ENCODE measurements around the gene SPIRE1. TPM values are rescaled to one million over a fixed set of nuclear protein-coding genes. Genes with fewer than 3 reads are reported as not detected.

SPIRE1 gene
- total RNA-seq, 1 experiment from 2014 or later = 16.6 TPM

- no peak overlapping the region for H2AK5ac ChIP-seq (ENCODE audit: insufficient read length, low read length)
- H3K27me3 Mint-ChIP-seq (ENCODE audit: low read depth) = no peaks in the 10 kb centered on the region
- H3T11ph ChIP-seq (ENCODE audit: low read length) = no peak overlapping the region
- no peak for DNase-seq
- no peaks in the 10 kb centered on the region for H3K4me1 ChIP-seq (ENCODE audit: insufficient read depth, low read length)
- no CpG with 5 or more reads among the region's 2 CpGs for WGBS (ENCODE audit: extremely low coverage, insufficient read length, low lambda C conversion rate)
- H3K14ac ChIP-seq (ENCODE audit: insufficient read depth, low read length) = no peak overlapping the region
- no peak overlapping the region for H2BK12ac ChIP-seq (ENCODE audit: insufficient read length, low read depth, low read length)
- H2BK20ac ChIP-seq (ENCODE audit: low read depth, low read length, poor library complexity, severe bottlenecking) = no peak overlapping the region
- no peak overlapping the region for H3K4ac ChIP-seq (ENCODE audit: low read depth, low read length)
- H4K5ac ChIP-seq (ENCODE audit: insufficient read length, low read depth, low read length) = no peak overlapping the region
- H3K36me3 Mint-ChIP-seq (ENCODE audit: insufficient read depth in 1 of 3, low read depth in 3 of 3) = no peaks in the 10 kb centered on the region
- H3K18ac ChIP-seq (ENCODE audit: insufficient read length, low read depth, low read length) = no peak overlapping the region
- no peak for TF ChIP-seq CTCF (conservative IDR thresholded peaks at IDR 0.05)
- no peak overlapping the region for H2BK5ac ChIP-seq (ENCODE audit: insufficient read length, low read length)
- no peak overlapping the region for H3K56ac ChIP-seq (ENCODE audit: insufficient read length, low read depth, low read length)
- H4K8ac ChIP-seq (replicated peaks; ENCODE audit: insufficient read length, low read depth, low read length) = no peak overlapping the region
- H3K23ac ChIP-seq (ENCODE audit: insufficient read length, low read depth, low read length) = no peak overlapping the region
- no peaks in the 10 kb centered on the region for H3K4me1 Mint-ChIP-seq
- no peak overlapping the region for H3K9ac ChIP-seq (ENCODE audit: extremely low read depth, insufficient read length, low read length)
- no peaks in the 10 kb centered on the region for H3K9me3 Mint-ChIP-seq
- no peak overlapping the region for H3K27ac Mint-ChIP-seq
- H3K79me2 ChIP-seq (ENCODE audit: insufficient read depth, low read length) = no peaks in the 10 kb centered on the region
- H3K27ac ChIP-seq (ENCODE audit: insufficient read length, low read depth, low read length) = no peak overlapping the region
- no peak overlapping the region for H3K4me2 ChIP-seq (ENCODE audit: insufficient read depth, insufficient read length, low read length)
- H2BK120ac ChIP-seq (ENCODE audit: low read depth, low read length, poor library complexity, severe bottlenecking) = no peak overlapping the region
- H4K91ac ChIP-seq (ENCODE audit: insufficient read length, low read depth, low read length) = no peak overlapping the region
- H3K27me3 ChIP-seq (ENCODE audit: insufficient read depth, low read length) = no peaks in the 10 kb centered on the region
- no peaks in the 10 kb centered on the region for H3K23me2 ChIP-seq (ENCODE audit: insufficient read length, low read depth, low read length, poor library complexity, severe bottlenecking)
- no peaks in the 10 kb centered on the region for H3K9me3 ChIP-seq (ENCODE audit: control insufficient read depth, low read depth, low read length)
- no peak overlapping the region for H2AFZ ChIP-seq (ENCODE audit: low read length)
- no peaks in the 10 kb centered on the region for H3K79me1 ChIP-seq (ENCODE audit: insufficient read depth, low read depth, low read length, poor library complexity, severe bottlenecking)
- H2BK15ac ChIP-seq (ENCODE audit: low read depth, low read length) = no peak overlapping the region
- H3K4me3 Mint-ChIP-seq = no peak overlapping the region
- no peaks in the 10 kb centered on the region for H4K20me1 ChIP-seq (ENCODE audit: control insufficient read depth, insufficient read depth, insufficient read length)
Measured at GRCh38 chr18:12579775-12580174, 78.1 kb downstream of the SPIRE1 start.

Data from H9 (cell line).